Mammary epithelial cell (primary cell): ENCODE measurements around the gene SWT1.

Source experiments
- CTCF ChIP-seq, 2 donors: IDR thresholded peaks in 1 of 2; conservative IDR thresholded peaks in 1 of 2; 2 replicates each; pipeline ENCODE4 v1.5.1; 2011 to 2012; ENCODE audit warnings: inconsistent platforms in 2 of 2, low read length in 2 of 2, mild to moderate bottlenecking in 2 of 2, control low read depth in 1 of 2, low read depth in 1 of 2; ENCODE audit not compliant: insufficient read depth in 1 of 2; ENCODE audit errors: extremely low read depth in 1 of 2
- EZH2 ChIP-seq: IDR thresholded peaks from 2 replicates; pipeline ENCODE4 v1.6.1; 2012; ENCODE audit warnings: low read length, inconsistent platforms, borderline replicate concordance

GRCh38 chr1:185258676-185259075, 101.7 kb downstream of the SWT1 start:
- TF ChIP-seq EZH2: no peak
- no peak for TF ChIP-seq CTCF (conservative IDR thresholded peaks at IDR 0.05 in 1 of 2, IDR thresholded peaks at IDR 0.05 in 1 of 2; ENCODE audit: extremely low read depth in 1 of 2, insufficient read depth in 1 of 2, low read depth in 1 of 2, low read length in 2 of 2)
